KBM-7 (cell line): ENCODE data around the gene ASTL.
A peak's percentile ranks its signal among the peaks of the same experiment; 100 is the strongest.

ENCODE experiments used
- DNase-seq: peaks from one replicate; pipeline ENCODE4 v3.0.0-alpha.2; 2015
- in situ Hi-C: fragments of 300-500 bp; cut with MboI; formaldehyde crosslinking; loops from 2 replicates; pipeline ENCODE4 v1.14.3; 2020; ENCODE audit warnings: low sequenced_read_pairs, low pct_unique_long_range_greater_than_20kb, mixed read lengths

The ASTL gene

DNA sequence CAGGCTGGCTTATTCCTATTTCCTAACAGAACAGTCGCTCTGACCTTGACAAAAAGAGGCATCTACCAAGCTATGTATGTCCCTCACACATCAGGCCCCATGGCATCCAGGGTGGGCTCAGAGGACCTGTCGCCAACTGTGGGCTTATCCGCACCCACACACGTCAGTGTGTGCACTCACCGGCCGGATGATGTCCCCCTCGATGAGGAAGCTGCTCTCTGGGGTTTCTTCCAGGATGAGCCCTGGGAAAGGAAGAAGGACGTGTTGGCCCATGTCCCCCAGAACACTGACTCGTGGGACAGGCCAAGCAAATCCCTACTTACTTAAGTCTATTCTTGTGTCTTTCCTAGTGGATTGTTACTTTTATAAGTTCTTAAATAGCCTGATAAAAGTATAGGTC lies 3.1 kb downstream of the ASTL start:
- DNase-seq, result no peak
- in situ Hi-C loops, result no loop called here

DNA sequence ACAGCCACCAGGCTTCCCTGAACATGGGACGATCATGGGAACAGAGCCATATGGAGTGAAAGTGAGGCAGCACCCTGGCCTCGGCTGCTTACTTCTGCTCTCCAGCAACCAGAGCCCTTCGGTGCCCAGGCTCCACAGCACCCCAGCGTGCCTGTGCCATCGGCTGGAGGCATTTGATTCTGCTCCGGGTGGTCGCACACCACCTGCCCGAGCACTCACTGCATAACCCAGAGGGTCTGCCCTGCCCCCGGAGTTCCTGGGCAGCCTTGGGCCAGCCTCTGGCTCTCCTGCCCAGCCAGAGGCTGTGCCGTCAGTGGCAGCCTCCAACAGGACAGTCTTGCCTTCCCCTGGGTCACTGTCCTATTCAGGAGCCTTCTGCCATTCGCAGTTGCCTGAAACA lies 3.9 kb downstream of the ASTL start:
- in situ Hi-C loops, result no loop called here
- DNase-seq, result no peak

DNA sequence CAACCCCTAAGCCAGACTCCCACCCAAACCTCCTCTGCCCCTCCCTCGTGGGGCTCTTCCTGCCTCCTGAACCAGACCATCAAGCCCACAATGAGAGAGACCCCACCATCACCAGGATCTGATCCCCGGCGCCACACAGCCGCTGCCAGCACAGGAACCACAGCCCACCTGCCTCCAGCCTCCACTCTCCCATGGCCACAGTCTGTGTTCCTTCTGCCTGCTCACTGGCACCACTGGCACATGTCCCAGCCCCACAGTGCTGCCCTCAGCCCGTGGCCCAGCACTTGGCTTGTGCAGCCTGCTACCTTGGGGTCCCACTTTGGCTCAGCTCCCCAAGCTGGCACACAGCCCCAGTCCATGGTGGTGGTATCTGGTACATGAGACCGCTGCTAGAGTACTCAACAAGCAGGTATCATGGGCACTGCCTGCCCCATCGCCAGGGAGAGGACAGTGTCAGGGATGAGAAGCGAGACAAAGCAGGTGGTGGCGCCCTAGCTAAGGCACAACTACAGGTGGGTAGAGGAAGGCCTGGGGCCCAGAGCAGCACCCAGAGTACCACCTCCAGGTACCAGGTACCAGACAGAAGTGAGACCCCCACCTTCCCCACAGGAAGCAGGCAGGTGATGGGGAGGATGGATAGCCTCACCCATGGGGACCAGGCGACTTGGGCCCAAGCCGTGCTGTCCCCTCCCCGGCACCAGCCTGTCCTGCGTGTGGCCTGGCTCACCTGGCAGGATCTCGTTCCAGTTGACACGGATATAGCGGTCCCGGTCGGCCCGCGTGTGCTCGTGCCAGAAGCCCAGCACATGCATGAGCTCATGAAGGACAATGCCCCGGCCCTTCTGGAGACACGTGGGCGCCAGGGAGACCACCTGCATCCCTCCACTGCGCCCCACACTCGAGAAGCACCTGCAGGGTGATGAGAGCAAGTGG lies 6.2 kb downstream of the ASTL start:
- in situ Hi-C loops, result no loop called here

DNA sequence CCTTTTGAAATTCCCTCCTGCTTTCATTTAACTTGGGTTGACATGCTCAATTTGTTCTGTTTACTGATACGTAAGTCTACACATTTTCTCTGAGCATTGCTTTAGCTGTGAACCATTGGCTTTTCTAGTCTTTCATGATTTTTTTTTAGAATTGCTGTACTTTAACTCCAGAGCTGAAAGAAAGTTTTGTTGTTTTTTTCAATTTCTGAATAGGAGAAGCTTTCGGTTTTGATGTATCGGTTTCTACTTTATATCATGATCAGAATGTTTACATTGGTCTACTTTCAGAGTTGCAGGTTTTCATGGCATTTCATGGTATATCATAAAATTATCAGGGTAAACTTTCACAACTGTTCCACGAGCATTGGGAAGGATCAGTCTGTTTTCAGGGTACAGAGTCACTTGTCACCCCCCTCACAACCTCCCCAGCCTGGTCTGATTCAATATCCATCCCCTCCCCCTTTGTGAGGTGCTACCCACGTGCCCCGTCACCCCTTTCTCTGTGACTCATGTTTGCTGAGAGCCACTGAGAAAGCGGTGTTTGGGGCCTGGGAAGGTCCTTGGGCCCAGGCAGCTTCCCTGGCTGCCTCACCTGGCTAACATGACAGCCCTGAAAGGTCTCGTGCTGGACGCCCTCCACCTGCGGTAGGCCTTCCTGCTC lies 7.0 kb downstream of the ASTL start:
- in situ Hi-C loops, result no loop called here
- no peak for DNase-seq

More for the DNA sequence above, 6.2 kb downstream of the ASTL start:
- no peak for DNase-seq

- in situ Hi-C loops, result no loop called here
- no peak for DNase-seq
Measured at GRCh38 chr2:96130483-96130882, 7.8 kb downstream of the ASTL start.

DNA sequence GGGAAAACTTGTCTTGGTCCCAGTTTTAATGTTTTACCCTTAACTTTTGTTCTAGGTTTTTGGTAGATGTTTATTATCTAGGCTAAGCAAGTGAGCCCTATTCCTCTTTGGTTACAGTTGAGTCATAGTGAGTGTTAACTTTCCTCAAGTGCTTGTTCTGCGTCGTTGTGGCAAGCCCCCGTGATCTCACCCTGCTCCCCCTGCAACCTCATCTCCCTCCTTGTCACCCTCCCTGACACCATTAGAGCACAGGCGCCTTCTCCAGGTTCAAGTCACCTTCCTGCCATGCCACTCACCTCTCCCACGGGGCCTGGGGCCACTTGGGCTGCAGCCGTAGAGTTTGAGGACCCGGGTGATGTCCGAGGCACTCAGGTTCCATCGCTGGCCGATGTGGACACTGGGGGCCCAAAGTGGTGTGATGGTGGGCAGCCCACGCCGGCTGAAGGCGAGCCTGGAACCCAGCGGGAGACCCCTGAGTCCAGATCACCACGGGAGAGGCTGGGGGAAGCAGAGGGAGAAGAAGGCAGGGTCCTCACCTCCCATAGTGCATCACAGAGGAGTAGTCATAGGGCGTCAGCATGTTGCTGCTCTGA lies 8.7 kb downstream of the ASTL start:
- no peak for DNase-seq
- in situ Hi-C loops, result no loop called here

DNA sequence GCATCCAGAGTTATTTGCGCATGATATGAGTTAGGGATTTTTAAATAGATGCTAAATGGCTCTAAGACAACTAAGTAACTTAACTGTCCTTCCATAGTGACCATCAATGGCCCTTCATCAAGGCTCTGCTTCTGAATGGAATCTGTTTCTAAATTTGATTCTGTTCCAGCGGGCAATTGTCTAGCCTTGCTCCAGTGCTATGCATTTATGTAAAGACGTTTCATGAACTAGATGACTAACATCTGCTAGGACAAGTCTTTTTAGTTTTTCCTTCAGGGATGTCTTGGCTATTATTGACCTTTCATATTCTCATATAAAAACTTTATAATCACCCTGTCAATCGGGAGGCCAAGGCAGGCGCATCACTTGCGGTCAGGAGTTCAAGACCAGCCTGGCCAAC lies 9.8 kb downstream of the ASTL start:
- DNase-seq, result no peak
- in situ Hi-C loops, result no loop called here

DNA sequence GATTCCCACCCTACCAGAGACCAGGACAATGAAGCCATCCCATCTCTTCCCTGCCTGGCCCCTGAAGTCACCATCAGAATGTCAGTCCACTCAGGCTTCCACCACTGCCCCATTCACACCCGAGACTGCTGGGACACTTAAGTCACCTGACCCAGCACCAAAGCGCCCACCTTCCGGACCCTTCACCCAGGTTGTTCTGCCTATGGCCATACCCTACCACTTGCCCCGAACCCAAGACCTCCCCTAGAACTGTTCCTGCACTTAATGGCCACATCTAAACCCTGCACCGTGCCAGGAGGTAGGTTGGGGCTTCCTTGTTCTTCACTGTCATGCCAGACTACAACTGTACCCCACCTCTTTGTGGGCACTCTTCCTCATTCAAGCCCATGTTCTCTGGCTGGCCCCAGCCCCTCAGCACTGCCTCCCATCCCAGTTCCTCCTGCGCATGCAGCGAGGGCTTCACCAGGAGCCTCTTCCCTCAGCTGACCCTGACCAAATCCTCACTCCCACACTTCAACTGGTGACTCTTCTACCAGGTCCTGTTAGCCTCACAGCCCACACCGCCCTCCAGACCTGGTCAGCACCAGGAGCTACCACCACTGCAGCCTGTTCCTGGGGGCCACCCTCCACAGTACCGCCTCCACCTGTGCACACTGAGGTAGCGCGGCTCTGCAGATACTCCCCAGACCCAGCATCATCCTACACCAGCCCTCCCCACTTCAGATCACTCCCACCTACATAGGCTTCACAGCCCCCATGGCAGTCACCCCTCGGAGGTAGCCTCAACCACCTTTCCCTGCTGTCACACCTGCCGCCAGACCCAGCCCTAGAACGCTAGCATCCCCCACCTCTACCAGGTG lies 13.7 kb downstream of the ASTL start:
- DNase-seq, result no peak
- in situ Hi-C loops, result loop anchor here (25.0 kb wide), 1 partner anchor 112 kb away; no protein-coding TSS in a partner anchor

DNA sequence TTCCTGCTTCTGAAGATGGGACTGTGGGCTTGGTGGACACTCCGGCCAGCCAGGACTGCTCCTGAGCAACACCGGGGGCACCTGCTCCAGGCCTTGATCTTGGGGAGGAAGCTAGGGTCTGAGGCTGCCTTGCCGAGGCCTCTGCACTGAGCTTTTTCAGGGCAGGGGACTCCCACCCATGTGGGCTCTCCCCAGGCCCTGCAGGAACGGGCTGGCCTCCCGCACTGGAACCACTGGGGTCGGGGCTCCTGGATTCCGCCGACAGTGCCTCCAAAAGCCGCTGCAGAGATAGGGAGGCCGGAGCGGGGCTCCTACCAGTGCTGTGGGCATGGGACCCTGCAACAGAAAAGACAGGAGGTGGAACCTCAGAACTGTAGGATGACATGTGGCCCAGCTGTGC lies 14.4 kb downstream of the ASTL start:
- in situ Hi-C loops, result loop anchor here (25.0 kb wide), 1 partner anchor 112 kb away; no protein-coding TSS in a partner anchor
- DNase-seq, result no peak

DNA sequence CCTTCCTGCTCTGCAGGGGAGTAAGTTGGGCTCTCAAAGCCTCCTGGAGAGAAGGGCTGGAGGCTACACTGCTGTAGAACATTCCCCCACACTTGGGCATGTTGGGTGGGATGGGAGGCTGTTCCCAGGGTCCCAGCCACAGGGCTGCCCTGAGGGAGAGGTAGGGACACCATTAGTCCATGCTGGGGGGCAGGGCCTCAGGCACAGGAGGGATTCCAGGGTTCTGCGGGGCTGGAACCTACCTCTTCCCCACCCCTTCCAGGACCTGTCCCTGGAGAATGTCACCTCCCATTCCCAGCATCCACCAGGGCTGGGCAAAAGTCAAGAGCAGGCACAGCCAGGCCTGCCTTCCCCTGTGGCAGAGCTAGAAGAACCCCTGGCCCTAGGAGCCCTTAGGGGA lies 15.0 kb downstream of the ASTL start:
- in situ Hi-C loops, result loop anchor here (25.0 kb wide), 1 partner anchor 111 kb away; no protein-coding TSS in a partner anchor
- no peak for DNase-seq

- DNase-seq, result no peak
- in situ Hi-C loops, result loop anchor here (25.0 kb wide), 1 partner anchor 110 kb away; no protein-coding TSS in a partner anchor
Measured at GRCh38 chr2:96122391-96122790, 15.9 kb downstream of the ASTL start.

DNA sequence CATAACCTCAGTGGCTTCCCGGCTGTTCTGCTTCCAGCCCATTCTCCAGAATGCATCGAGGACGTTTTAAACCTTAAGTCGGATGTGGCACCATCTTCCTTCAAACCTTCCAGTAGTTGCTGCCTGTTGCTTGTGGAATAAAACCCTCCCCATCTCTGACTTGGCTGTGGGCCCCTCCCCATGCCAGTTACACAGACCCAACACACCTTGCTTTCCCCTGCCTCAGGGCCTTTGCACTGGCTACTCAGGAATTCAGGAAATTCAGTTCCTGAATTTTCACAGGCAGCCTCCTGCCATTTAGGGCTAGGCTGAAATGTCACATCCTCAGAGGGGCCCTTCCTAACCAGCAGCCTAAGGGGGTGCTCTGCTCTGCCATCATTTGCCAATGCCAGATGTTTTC lies 16.9 kb downstream of the ASTL start:
- in situ Hi-C loops, result loop anchor here (25.0 kb wide), 1 partner anchor 109 kb away; no protein-coding TSS in a partner anchor

DNA sequence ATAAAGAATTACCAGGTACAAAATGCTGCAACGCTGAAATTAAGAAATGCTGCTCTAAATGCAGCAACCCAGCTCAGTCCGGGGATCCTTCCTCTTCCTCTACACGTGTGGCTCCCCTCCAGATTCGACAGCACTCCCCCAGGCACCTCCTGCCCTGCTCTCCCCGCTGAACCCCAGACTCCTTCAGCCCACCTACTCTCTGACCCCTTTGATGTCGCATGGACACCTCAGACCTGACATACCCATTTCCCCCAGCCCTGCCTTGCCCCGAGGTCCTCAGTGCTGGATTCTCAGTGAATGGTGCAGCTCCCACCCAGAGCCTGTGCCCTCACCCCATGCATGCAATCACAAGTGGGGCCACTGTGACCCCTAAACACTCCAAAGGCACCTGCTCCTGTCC lies 17.3 kb downstream of the ASTL start:
- in situ Hi-C loops, result loop anchor here (25.0 kb wide), 1 partner anchor 109 kb away; no protein-coding TSS in a partner anchor
- no peak for DNase-seq

More for the DNA sequence above, 16.9 kb downstream of the ASTL start:
- no peak for DNase-seq

GRCh38 chr2:96120091-96120720 lies 18.1 kb downstream of the ASTL start:
- in situ Hi-C loops, result loop anchor here (25.0 kb wide), 1 partner anchor 108 kb away; no protein-coding TSS in a partner anchor

DNA sequence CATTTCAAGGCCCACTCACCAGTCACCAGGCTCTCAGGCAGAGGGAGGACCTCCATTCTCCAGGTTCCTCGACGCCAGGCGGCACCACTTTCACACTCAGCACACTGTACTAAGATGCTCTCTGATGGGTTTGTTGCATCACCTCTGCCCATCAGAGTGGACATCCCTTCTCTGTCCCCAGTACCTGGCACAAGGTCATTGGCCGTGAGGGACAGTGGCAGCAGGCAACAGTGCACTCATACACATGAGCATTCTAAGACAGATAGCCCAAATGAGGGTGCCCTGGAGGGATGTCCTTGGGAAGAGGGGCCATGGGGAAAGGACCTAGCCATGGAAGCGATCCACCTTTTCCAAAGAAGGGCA lies 18.9 kb downstream of the ASTL start:
- DNase-seq, result no peak
- in situ Hi-C loops, result loop anchor here (25.0 kb wide), 1 partner anchor 107 kb away; no protein-coding TSS in a partner anchor

More at GRCh38 chr2:96120091-96120720, 18.1 kb downstream of the ASTL start:
- DNase-seq, result peak; percentile 77

- in situ Hi-C loops, result loop anchor here (25.0 kb wide), 1 partner anchor 107 kb away; no protein-coding TSS in a partner anchor
- DNase-seq, result no peak
Measured at GRCh38 chr2:96118698-96119388, 19.5 kb downstream of the ASTL start.

DNA sequence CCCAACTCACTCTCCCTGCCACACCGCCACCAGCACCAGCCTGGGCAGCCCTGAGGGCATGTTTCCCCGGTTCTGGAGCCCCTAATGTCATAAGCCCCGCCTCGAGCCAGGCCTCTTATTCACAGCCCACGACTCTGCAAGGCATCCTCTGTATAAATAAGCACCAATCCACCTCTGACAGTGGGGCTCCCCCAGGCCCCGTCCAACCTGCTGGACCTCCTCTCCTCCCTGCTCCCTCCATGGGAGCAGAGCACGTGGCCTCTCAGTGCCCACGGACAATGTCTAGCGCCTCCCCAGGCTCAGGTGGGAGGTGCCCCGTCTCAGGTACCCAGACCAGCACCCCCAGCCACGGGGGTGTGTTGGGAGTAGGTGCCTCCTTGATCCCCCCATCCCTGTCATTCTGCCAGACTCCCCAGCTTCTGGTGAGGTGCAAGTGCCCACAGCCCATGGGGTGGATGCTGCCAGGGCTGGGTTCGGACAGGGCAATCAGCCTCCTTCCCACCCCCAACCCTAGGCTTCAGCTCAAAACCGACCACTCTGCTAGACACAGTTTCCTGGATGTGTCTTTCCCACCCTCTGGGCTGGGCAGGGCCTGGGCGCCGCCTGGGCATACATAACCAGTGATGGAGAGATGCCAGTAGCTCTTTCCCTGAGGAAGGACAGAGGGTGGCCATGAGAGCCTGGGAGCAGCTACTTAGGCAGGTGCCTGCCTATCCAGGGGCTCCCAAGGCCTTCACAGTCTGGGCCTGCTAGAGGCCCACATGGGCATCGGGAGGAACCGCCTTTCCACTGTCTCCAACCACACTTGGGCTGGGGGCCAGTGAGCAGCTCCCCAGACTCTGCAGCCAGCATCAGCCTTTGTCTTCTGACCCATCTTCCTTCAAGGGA lies 20.4 kb downstream of the ASTL start:
- no peak for DNase-seq
- in situ Hi-C loops, result loop anchor here (25.0 kb wide), 1 partner anchor 106 kb away; no protein-coding TSS in a partner anchor
